Endothelial cell of hepatic sinusoid (primary cell): ENCODE results near the gene DMAC2L.
"Not testable (repeated sequence)": the region's sequence is repeated elsewhere in the genome, so short reads cannot be mapped to it uniquely, and the experiment has no call there.

Source experiments
- in situ Hi-C: cut with HindIII; loops from 2 replicates; pipeline ENCODE4 v1.10.0; 2017; ENCODE audit warnings: low sequenced_read_pairs

Gene DMAC2L

DNA sequence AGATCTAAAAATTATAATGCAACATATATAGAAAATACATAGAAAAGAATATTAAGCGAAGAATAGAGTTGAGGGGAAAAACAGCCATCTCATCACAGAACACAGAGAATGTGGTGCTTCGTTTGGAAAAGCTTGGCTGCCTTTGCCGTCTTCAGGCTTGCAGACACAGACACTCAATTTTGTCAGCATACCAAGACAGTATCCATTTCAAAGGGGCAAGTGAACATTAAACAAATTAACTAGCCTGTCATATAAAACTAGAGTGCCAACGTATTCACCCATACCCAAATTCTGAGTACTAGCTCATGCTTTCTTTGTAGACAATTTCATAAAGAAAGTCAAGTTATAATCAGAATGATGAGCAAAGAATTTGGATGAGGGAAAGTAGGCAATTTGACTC lies 40.5 kb downstream of the DMAC2L start:
- in situ Hi-C loops = no loop called here

- in situ Hi-C loops = no loop called here
Measured at GRCh38 chr14:50353126-50353525, 41.0 kb downstream of the DMAC2L start.

DNA sequence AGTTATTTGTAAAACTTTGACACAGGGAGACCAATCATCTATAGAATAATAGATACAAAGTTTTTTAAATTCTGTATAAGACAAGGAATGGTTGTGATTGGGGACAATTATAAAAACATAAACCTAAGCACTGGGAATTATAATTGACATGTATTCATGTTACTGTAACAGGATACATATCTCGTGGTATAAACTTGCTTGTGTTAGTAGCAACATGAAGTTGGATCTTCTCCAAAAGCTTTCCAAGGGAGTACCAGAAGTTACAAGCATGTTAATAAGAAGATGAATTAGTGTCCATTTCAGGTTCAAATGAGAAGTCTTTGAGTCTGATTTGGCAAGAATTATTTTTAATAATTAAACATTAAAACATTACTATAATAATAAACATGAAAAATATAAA lies 42.4 kb downstream of the DMAC2L start:
- in situ Hi-C loops = no loop called here

DNA sequence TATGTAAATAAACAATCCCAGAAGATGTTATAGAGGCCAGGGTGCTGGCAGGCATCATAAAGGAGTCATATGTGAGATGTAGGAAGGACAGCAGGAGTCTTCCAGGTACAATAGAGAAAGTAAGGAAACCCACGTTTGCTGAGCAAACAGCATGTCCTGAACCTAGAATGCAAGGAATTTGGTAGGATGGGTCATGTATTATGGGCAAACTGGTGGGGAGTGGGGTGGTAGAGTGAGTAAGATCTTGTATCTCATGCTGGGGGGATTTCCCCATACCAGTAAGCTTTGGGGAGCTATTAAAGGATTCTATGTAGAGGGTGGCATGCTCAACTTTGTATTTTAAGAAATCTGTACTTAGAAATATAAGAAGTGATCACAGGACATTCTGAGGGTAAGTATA lies 43.6 kb downstream of the DMAC2L start:
- in situ Hi-C loops = loop anchor here (5.0 kb wide), 1 partner anchor 37 kb away; no protein-coding TSS in a partner anchor

- in situ Hi-C loops = loop anchor here (5.0 kb wide), 1 partner anchor 36 kb away; no protein-coding TSS in a partner anchor
Measured at GRCh38 chr14:50356283-50356682, 44.2 kb downstream of the DMAC2L start.

DNA sequence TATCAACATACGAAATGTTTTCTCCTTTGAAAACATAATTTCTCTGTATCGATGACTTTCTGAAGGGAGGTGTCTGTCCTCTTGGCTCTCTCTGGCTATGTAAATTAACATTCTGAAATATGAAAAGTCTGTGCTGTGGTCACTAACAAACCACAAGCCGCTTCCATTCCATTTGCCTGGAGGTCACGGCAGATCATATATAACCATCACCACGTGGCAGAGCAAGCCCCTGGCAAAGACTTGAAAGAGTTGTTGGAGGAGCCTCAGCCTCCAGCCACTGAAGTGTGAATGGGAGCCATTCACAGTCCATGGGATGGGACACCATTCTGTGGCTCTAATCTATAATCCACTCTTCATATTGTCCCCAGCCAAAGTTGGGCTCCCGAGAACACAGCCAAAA lies 45.0 kb downstream of the DMAC2L start:
- in situ Hi-C loops = loop anchor here (5.0 kb wide), 1 partner anchor 35 kb away; no protein-coding TSS in a partner anchor

DNA sequence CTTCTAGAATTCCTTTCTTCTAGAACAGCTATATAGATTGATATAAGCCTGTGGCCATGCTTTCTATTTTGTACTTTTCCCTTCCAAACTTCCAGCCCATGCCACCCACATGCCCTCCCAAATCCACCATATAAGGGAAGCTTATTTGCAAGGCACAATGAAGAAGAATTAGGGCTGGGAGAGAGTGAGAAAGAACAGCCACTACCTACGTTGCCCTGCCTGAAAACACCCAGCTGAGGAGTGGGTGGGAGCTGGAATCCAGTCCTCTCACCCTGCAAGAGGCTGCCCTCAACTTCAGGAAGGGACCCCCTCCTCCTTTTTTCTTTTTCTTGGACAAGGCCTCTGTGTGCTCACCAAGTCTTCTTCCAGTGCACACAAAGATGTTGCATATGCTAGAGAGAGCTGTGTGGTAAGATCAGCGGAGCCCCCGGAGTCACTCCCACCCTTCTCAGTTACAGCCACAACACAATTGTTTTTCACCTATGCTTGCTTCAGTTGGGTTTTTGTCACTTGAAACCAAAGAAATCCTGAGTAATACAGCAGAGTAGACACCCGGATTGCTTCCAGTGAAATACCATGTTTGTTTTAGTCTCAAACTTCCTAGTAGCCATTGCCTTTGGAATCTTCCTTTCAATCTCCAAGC lies 45.8 kb downstream of the DMAC2L start:
- in situ Hi-C loops = loop anchor here (5.0 kb wide), 1 partner anchor 34 kb away; no protein-coding TSS in a partner anchor

DNA sequence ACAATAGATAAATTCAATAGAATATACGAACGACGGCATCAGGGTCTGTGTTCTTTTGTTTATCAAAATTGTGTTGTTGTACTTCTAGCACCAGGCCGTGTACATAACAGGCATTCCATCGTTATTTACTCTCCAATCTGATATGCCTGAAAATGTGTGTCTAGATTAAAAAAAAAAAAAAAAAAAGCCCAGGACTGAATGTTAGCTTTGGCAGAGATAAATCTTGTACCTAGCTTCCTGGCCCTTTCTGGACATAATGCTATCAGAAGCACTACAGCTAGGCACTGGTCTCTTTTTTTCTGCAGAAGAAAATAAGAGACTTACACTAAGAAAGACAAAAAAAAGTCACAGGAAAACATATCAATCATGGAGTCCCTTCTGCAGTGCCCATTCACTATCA lies 47.5 kb downstream of the DMAC2L start:
- in situ Hi-C loops = loop anchor here (5.0 kb wide), 1 partner anchor 33 kb away; no protein-coding TSS in a partner anchor

GRCh38 chr14:50360093-50360492 lies 48.0 kb downstream of the DMAC2L start:
- in situ Hi-C loops = no loop called here

- in situ Hi-C loops = no loop called here
Measured at GRCh38 chr14:50360851-50361250, 48.7 kb downstream of the DMAC2L start.

DNA sequence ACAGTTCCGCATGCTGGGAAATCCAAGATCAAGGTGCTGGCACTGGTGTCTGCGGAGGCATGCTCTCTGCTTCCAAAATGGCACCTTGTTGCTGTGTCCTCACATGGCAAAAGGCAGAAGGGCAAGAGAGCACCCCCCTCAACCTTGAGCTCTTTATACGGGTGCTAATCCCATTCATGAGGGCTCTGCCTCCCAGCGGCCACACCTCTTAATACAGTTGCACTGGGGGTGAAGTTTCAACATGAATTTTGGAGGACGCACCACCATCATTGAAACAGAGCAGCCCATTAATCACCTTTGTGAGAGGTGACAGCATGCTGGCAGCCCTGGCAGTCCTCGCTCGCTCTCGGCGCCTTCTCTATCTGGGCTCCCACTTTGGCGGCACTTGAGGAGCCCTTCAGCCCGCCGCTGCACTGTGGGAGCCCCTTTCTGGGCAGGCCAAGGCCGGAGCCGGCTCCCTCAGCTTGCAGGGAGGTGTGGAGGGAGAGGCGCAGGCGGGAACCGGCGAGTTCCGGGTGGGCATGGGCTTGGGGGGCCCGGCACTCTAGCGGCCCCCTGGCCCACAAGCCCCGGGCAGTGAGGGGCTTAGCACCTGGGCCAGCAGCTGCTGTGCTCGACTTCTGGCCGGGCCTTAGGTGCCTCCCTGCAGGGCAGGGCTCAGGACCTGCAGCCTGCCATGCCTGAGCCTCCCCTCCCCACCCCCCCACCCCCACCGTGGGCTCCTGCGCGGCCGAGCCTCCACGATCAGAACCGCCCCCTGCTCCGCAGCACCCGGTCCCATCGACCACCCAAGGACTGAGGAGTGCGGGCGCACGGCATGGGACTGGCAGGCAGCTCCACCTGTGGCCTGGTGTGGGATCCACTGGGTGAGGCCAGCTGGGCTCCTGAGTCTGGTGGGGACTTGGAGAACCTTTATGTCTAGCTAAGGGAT lies 49.6 kb downstream of the DMAC2L start:
- in situ Hi-C loops = not testable (repeated sequence)

DNA sequence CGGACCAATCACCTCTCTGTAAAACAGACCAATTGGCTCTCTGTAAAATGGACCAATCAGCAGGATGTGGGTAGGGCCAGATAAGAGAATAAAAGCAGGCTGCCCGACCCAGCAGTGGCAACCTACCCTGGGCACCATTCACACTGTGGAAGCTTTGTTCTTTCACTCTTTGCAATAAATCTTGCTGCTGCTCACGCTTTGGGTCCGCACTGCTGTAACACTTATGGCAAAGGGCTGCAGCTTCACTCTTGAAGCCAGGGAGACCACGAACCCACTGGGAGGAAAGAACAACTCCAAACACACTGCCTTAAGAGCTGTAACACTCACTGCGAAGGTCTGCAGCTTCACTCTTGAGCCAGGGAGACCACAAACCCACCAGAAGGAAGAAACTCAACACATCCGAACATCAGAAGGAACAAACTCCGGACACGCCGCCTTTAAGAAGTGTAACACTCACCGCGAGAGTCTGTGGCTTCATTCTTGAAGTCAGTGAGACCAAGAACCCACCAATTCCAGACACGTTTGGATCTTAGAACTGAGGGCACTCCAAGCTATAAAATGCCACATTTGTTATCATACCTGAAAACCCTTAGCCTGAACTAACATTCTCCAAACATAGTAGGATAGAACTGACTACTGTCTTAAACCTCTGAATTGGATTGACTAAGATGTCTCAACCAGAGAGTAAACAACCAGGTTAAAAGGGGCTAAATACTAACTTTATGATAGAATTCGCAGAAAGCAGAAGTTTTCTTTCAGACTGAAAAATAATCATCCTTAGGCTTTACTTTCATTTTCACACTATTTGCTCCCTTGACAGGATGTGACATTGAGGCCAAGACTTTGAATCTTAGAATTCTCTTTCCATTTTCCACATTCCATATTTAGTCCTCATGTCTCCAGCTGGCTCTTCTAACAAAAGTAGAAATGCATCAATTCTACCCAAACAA lies 50.9 kb downstream of the DMAC2L start:
- in situ Hi-C loops = no loop called here

DNA sequence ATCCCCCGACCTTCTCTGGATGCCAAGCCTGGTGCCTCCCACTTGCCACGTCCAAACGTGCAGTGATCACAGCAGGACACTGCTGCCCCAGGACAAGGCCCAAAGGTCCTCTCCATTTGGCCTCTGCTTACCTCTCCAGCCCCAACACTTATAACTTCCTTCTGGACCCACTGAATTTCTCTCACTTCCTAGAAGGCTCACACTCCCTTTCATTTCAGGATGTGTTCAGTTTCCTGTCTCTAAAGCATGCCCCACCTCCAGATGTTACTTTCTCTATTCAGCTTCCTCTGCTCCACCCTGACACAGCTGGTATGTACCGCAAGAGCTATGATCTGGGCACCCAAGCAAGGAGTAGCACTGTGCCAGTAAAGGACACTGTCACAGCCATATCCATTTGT lies 51.6 kb downstream of the DMAC2L start:
- in situ Hi-C loops = no loop called here

- in situ Hi-C loops = no loop called here
Measured at GRCh38 chr14:50364792-50365191, 52.7 kb downstream of the DMAC2L start.

DNA sequence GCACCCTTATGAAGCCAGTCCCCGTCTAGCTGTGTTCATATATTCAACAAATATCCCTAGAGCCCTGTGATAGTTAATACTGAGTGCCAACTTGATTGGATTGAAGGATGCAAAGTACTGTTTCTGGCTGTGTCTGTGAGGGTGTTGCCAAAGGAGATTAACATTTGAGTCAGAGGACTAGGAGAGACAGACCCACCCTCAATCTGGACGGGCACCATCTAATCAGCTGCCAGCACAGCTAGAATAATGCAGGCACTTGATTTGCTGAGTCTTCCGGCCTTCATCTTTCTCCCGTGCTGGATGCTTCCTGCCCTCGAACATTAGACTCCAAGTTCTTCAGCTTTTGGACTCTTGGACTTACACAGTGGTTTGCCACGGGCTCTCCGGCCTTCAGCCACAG lies 53.4 kb downstream of the DMAC2L start:
- in situ Hi-C loops = not testable (repeated sequence)

DNA sequence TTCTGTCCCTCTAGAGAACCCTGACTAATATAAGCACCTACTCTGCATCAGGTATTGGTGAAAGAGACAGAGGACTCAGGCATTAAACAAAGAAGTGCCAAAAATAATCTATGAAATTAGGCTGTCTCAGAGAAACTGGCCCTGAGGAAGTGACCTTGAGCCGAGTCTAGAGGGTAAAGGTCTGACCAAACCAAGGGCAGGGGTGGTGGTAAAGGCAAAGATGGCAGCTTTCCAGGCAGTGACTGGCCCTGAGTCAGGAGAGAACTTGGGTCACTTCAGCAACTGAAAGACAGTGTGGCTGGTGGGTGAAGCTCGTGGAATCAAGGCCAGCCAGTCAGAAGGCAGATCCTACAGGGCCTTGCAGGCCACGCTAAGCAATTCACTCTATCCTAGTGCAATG lies 54.0 kb downstream of the DMAC2L start:
- in situ Hi-C loops = no loop called here

- in situ Hi-C loops = no loop called here
Measured at GRCh38 chr14:50366589-50366988, 54.5 kb downstream of the DMAC2L start.

- in situ Hi-C loops = no loop called here
Measured at GRCh38 chr14:50371546-50371945, 59.4 kb downstream of the DMAC2L start.

GRCh38 chr14:50373959-50374358 lies 61.8 kb downstream of the DMAC2L start:
- in situ Hi-C loops = no loop called here

DNA sequence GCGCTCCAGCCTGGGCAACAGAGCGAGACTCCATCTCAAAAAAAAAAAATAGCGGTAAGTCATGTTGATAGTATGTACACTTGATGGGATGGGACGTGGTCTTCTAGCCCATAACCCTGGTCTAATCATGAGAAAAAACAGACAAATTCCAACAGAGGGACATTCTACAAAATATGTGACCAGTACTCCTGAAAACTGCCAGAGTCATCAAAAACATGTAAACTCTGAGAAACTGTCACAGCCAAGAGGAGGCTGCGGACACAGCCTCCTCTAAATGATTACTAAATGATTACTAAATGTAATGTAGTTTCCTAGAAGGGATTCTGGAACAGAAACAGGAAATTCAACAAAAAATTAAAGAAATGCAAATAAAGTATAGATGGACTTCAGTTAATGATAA lies 63.6 kb downstream of the DMAC2L start:
- in situ Hi-C loops = no loop called here
